HEK293T (cell line): ENCODE results near the gene ADPRM.

Source experiments
- ARNT ChIP-seq: fragments of 450-650 bp; IDR thresholded peaks from 2 replicates; pipeline ENCODE4 v1.6.1; 2017; ENCODE audit warnings: mild to moderate bottlenecking
- FOXA1 ChIP-seq: fragments of 450-650 bp; IDR thresholded peaks from 2 replicates; pipeline ENCODE4 v1.6.1; 2016; ENCODE audit warnings: mild to moderate bottlenecking
- FOXM1 ChIP-seq: fragments of 450-650 bp; IDR thresholded peaks from 2 replicates; pipeline ENCODE4 v1.6.1; 2017; ENCODE audit warnings: mild to moderate bottlenecking, borderline replicate concordance
- HDGF ChIP-seq: fragments of 450-650 bp; IDR thresholded peaks from 2 replicates; pipeline ENCODE4 v1.6.1; 2017; ENCODE audit warnings: antibody characterized with exemption, borderline replicate concordance
- NFRKB ChIP-seq: fragments of 450-650 bp; IDR thresholded peaks from 2 replicates; pipeline ENCODE4 v1.6.1; 2016; ENCODE audit warnings: mild to moderate bottlenecking, moderate library complexity
- SP1 ChIP-seq: fragments of 450-650 bp; IDR thresholded peaks from 2 replicates; pipeline ENCODE4 v1.6.1; 2017
- SUZ12 ChIP-seq: fragments of 450-650 bp; IDR thresholded peaks from 2 replicates; pipeline ENCODE4 v1.6.1; 2016; ENCODE audit warnings: mild to moderate bottlenecking

DNA sequence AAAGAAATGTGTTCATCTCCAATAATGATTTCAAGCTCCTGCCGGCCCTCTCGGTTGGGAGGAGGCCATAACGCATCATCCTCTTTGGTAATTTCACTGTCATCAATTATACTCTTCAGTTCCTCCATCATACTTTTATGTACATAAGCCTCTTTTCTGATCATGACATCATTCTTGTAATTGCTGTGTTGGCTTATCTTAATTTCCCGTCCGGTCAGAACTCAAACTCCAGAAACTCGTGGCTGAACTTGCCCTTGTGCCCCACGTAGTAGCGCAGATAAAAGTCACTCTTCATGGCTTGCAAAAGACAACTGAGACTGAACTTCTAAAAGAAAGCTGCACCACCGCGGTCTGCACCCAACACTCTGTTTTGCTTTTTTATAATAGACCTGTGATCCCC lies 18.8 kb downstream of the ADPRM start:
- TF ChIP-seq SP1: no peak
- no peak for TF ChIP-seq FOXA1
- no peak for TF ChIP-seq FOXM1
- no peak for TF ChIP-seq NFRKB
- TF ChIP-seq HDGF: no peak
- TF ChIP-seq ARNT: no peak
- no peak for TF ChIP-seq SUZ12
